ENCODE data around the gene SSR2. TPM values are rescaled to one million over a fixed set of nuclear protein-coding genes. Genes with fewer than 3 reads are reported as not detected.

The SSR2 gene
- polyA plus RNA-seq, 1 of the 3 experiments (the other 2 are of a cell fraction), result 1,136 TPM

GRCh38 chr1:156026588-156026987 lies 5.8 kb upstream of the SSR2 start:
- Histone ChIP-seq H4K20me1 (ENCODE audit: insufficient read depth) (no peaks in the 10 kb centered on the region), H3K4me3 (ENCODE audit: low read depth in 2 of 2, low read length in 1 of 2) (no peak overlapping the region), H3K36me3 (replicated peaks in 1 of 2; ENCODE audit: control insufficient read depth in 1 of 2, insufficient read depth in 2 of 2, low read length in 1 of 2) (no peaks in the 10 kb centered on the region), H3K4me2 (no peak overlapping the region), H3K4me1 (ENCODE audit: control insufficient read depth in 1 of 2, insufficient read depth in 2 of 2, low read depth in 1 of 2, low read length in 1 of 2) (peaks cover 0 to 3% of the 10 kb centered on the region in 2 experiments; a peak in 1 of 4 replicates), H3K27me3 (ENCODE audit: insufficient read depth) (no peaks in the 10 kb centered on the region), H3F3A (replicated peaks; ENCODE audit: insufficient read depth) (peaks cover 8% of the 10 kb centered on the region), H3K79me2 (ENCODE audit: insufficient read depth) (no peaks in the 10 kb centered on the region), H3K9ac (no peak overlapping the region), H3K9me3 (no peaks in the 10 kb centered on the region), H3K27ac (ENCODE audit: low read depth in 2 of 2, low read length in 1 of 2) (no peak overlapping the region), H2AFZ (ENCODE audit: low read depth) (no peak overlapping the region), H3K9me2 (no peaks in the 10 kb centered on the region)
- TF ChIP-seq CTCF (IDR thresholded peaks at IDR 0.05) (no peak), PBX3 (IDR thresholded peaks at IDR 0.05) (no peak), ELF1 (IDR thresholded peaks at IDR 0.05) (no peak), RAD21 (IDR thresholded peaks at IDR 0.05; ENCODE audit: low read length) (no peak), REST (IDR thresholded peaks at IDR 0.05; ENCODE audit: low read depth, low read length) (no peak), GATA2 (CRISPR knock-in tag; IDR thresholded peaks at IDR 0.05) (no peak), NFIC (IDR thresholded peaks at IDR 0.05; ENCODE audit: borderline replicate concordance) (no peak), SMC3 (IDR thresholded peaks at IDR 0.05; ENCODE audit: low read depth, low read length) (no peak), FOXJ3 (CRISPR knock-in tag; IDR thresholded peaks at IDR 0.05) (no peak), TAF1 (IDR thresholded peaks at IDR 0.05; ENCODE audit: borderline replicate concordance, low read depth, low read length) (no peak), CHD2 (IDR thresholded peaks at IDR 0.05; ENCODE audit: low read length, partially characterized antibody) (no peak), JUND (IDR thresholded peaks at IDR 0.05) (no peak), MXI1 (IDR thresholded peaks at IDR 0.05; ENCODE audit: low read depth, low read length) (no peak), ZBTB33 (IDR thresholded peaks at IDR 0.05; ENCODE audit: borderline replicate concordance, low read depth) (no peak), MEF2A (IDR thresholded peaks at IDR 0.05; ENCODE audit: borderline replicate concordance, low read depth) (no peak), RCOR1 (IDR thresholded peaks at IDR 0.05; ENCODE audit: low read length) (no peak)
- WGBS (ENCODE audit: low lambda C conversion rate), result 86% methylated on average over 4 of the region's 4 CpGs
- POLR2A ChIA-PET, result interaction anchor here (1.0 to 1.1 kb wide), 2 partner anchors 44 to 92 kb away, joined by 3 read pairs; partner anchors contain the start of gene KHDC4
- CTCF ChIA-PET, result interaction anchor here (1.0 to 2.6 kb wide), 11 partner anchors 13 to 63 kb away, joined by 3 to 45 read pairs (median 6); partner anchors contain the start of gene UBQLN4
- no peak for DNase-seq
